ENCODE data around the gene SDK2. TPM values are rescaled to one million over a fixed set of nuclear protein-coding genes. Genes with fewer than 3 reads are reported as not detected.

The SDK2 gene
- total RNA-seq, 1 experiment from 2014 or later, result 0.14 TPM

- DNase-seq (ENCODE audit: low read depth), result no peak
- in situ Hi-C loops (cut with HindIII; ENCODE audit: low pct_unique_long_range_greater_than_20kb, low sequenced_read_pairs), result no loop called here
Measured at GRCh38 chr17:73410586-73411312, 233.5 kb downstream of the SDK2 start.

GRCh38 chr17:73404246-73404645 is 240.0 kb downstream of the SDK2 start:
- in situ Hi-C loops (cut with HindIII; ENCODE audit: low pct_unique_long_range_greater_than_20kb, low sequenced_read_pairs), result no loop called here
- DNase-seq (ENCODE audit: low read depth), result no peak

- no peak for DNase-seq (ENCODE audit: low read depth)
- in situ Hi-C loops (cut with HindIII; ENCODE audit: low pct_unique_long_range_greater_than_20kb, low sequenced_read_pairs), result no loop called here
Measured at GRCh38 chr17:73402466-73402865, 241.8 kb downstream of the SDK2 start.

- no peak for DNase-seq (ENCODE audit: low read depth)
- in situ Hi-C loops (cut with HindIII; ENCODE audit: low pct_unique_long_range_greater_than_20kb, low sequenced_read_pairs), result no loop called here
Measured at GRCh38 chr17:73401911-73402310, 242.3 kb downstream of the SDK2 start.

GRCh38 chr17:73400915-73401545 is 243.2 kb downstream of the SDK2 start:
- in situ Hi-C loops (cut with HindIII; ENCODE audit: low pct_unique_long_range_greater_than_20kb, low sequenced_read_pairs), result no loop called here
- DNase-seq (ENCODE audit: low read depth), result no peak

- no peak for DNase-seq (ENCODE audit: low read depth)
- in situ Hi-C loops (cut with HindIII; ENCODE audit: low pct_unique_long_range_greater_than_20kb, low sequenced_read_pairs), result no loop called here
Measured at GRCh38 chr17:73399056-73399455, 245.2 kb downstream of the SDK2 start.

- in situ Hi-C loops (cut with HindIII; ENCODE audit: low pct_unique_long_range_greater_than_20kb, low sequenced_read_pairs), result no loop called here
- no peak for DNase-seq (ENCODE audit: low read depth)
Measured at GRCh38 chr17:73397856-73398540, 246.2 kb downstream of the SDK2 start.

- in situ Hi-C loops (cut with HindIII; ENCODE audit: low pct_unique_long_range_greater_than_20kb, low sequenced_read_pairs), result no loop called here
- DNase-seq (ENCODE audit: low read depth), result no peak
Measured at GRCh38 chr17:73397278-73397826, 246.9 kb downstream of the SDK2 start.

- no peak for DNase-seq (ENCODE audit: low read depth)
- in situ Hi-C loops (cut with HindIII; ENCODE audit: low pct_unique_long_range_greater_than_20kb, low sequenced_read_pairs), result no loop called here
Measured at GRCh38 chr17:73396431-73397277, 247.6 kb downstream of the SDK2 start.

GRCh38 chr17:73394512-73395450 is 249.5 kb downstream of the SDK2 start:
- in situ Hi-C loops (cut with HindIII; ENCODE audit: low pct_unique_long_range_greater_than_20kb, low sequenced_read_pairs), result no loop called here
- no peak for DNase-seq (ENCODE audit: low read depth)

- peak; percentile 21 for DNase-seq (ENCODE audit: low read depth)
- in situ Hi-C loops (cut with HindIII; ENCODE audit: low pct_unique_long_range_greater_than_20kb, low sequenced_read_pairs), result no loop called here
Measured at GRCh38 chr17:73393962-73394361, 250.3 kb downstream of the SDK2 start.

- in situ Hi-C loops (cut with HindIII; ENCODE audit: low pct_unique_long_range_greater_than_20kb, low sequenced_read_pairs), result no loop called here
- no peak for DNase-seq (ENCODE audit: low read depth)
Measured at GRCh38 chr17:73393381-73393780, 250.9 kb downstream of the SDK2 start.

GRCh38 chr17:73391331-73392265 is 252.6 kb downstream of the SDK2 start:
- DNase-seq (ENCODE audit: low read depth), result no peak
- in situ Hi-C loops (cut with HindIII; ENCODE audit: low pct_unique_long_range_greater_than_20kb, low sequenced_read_pairs), result no loop called here

GRCh38 chr17:73390851-73391250 is 253.4 kb downstream of the SDK2 start:
- in situ Hi-C loops (cut with HindIII; ENCODE audit: low pct_unique_long_range_greater_than_20kb, low sequenced_read_pairs), result no loop called here
- no peak for DNase-seq (ENCODE audit: low read depth)

- in situ Hi-C loops (cut with HindIII; ENCODE audit: low pct_unique_long_range_greater_than_20kb, low sequenced_read_pairs), result no loop called here
Measured at GRCh38 chr17:73390221-73390620, 254.0 kb downstream of the SDK2 start.

GRCh38 chr17:73389411-73389810 is 254.8 kb downstream of the SDK2 start:
- DNase-seq (ENCODE audit: low read depth), result no peak
- in situ Hi-C loops (cut with HindIII; ENCODE audit: low pct_unique_long_range_greater_than_20kb, low sequenced_read_pairs), result no loop called here

More at GRCh38 chr17:73390221-73390620, 254.0 kb downstream of the SDK2 start:
- no peak for DNase-seq (ENCODE audit: low read depth)

Measured in Caki2 (cell line).